Esophagus muscularis mucosa (tissue), 3 donors: Measurements from ENCODE around the gene SHROOM2.

Experiments used
- POLR2A ChIP-seq: fragments of 450-650 bp; IDR thresholded peaks from one replicate; pipeline ENCODE4 v1.6.1; 2017; ENCODE audit warnings: antibody characterized with exemption, moderate library complexity, mild to moderate bottlenecking, low read depth
- POLR2AphosphoS5 ChIP-seq, 2 donors: sonication (generic); formaldehyde crosslinking; IDR thresholded peaks; one replicate each; pipeline ENCODE4 v1.6.1; 2017; ENCODE audit warnings: antibody characterized with exemption in 2 of 2
- TF ChIP-seq, protein P1 (sequence below), 3 experiments: fragments of 200-600 bp in 2 of 3; fragments of 450-650 bp in 1 of 3; sonication (generic) in 2 of 3; IDR thresholded peaks; one replicate each; pipeline ENCODE4 v1.5.1; 2017 to 2019; ENCODE audit warnings: antibody characterized with exemption in 3 of 3, mild to moderate bottlenecking in 2 of 3, moderate library complexity in 1 of 3

DNA sequence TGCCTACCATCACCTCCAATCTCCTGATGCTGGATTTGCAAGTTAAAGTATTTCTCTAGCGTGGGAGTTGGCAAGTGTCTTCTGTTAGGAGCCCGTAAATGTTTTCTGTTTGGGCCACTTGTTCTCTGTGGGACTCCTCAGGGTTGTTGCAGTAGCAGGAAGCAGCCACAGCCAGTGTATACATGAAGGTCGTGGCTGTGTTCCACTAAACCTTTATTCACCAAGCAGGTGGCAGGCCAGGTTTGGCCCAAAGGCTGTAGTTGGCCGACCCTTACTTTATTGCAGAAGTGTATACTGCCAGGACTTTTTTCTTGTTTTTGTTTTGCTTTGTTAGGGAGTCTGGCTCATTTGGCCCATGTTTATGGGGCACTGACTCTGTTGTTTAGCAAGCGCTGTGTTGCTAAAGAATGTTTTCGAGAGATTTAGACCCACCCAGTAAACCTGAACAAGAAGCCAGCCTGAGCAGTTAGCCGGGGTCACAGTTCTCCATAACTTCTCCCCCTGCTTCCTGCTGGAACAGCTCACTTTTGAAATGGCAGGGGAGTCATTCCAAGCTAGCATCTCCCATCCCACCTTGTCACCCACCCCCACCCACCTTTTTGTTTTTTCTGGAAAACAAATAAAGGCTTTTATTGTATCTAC is 58.8 kb downstream of the SHROOM2 start:
- TF ChIP-seq, protein P1, sequence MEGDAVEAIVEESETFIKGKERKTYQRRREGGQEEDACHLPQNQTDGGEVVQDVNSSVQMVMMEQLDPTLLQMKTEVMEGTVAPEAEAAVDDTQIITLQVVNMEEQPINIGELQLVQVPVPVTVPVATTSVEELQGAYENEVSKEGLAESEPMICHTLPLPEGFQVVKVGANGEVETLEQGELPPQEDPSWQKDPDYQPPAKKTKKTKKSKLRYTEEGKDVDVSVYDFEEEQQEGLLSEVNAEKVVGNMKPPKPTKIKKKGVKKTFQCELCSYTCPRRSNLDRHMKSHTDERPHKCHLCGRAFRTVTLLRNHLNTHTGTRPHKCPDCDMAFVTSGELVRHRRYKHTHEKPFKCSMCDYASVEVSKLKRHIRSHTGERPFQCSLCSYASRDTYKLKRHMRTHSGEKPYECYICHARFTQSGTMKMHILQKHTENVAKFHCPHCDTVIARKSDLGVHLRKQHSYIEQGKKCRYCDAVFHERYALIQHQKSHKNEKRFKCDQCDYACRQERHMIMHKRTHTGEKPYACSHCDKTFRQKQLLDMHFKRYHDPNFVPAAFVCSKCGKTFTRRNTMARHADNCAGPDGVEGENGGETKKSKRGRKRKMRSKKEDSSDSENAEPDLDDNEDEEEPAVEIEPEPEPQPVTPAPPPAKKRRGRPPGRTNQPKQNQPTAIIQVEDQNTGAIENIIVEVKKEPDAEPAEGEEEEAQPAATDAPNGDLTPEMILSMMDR (IDR thresholded peaks at IDR 0.05) = no peak
- no peak for TF ChIP-seq POLR2AphosphoS5 (IDR thresholded peaks at IDR 0.05)
- TF ChIP-seq POLR2A = no peak
